Measurements from ENCODE around the gene OR52I2. TPM values are rescaled to one million over a fixed set of nuclear protein-coding genes. Genes with fewer than 3 reads are reported as not detected.

OR52I2 gene
- total RNA-seq, 2 experiments from 2014 or later = not detected

Other genes starting within 250 kb of the OR52I2 start
- gene OR52B4, start 213.4 kb upstream of the OR52I2 start, total RNA-seq = not detected
- 10 to 100 TPM; 39.2 to 40.3 TPM for gene TRIM21, start 188.0 kb upstream of the OR52I2 start, total RNA-seq
- gene OR52K2, start 132.4 kb upstream of the OR52I2 start, total RNA-seq = not detected
- gene OR52K1, start 99.1 kb upstream of the OR52I2 start, total RNA-seq = not detected
- gene OR52M1, start 36.6 kb upstream of the OR52I2 start, total RNA-seq = not detected
- not detected for gene OR52I1, start 12.3 kb downstream of the OR52I2 start, total RNA-seq
- gene TRIM68, start 26.5 kb downstream of the OR52I2 start, total RNA-seq = 1 to 10 TPM; 8.7 to 9.2 TPM
- gene OR51D1, start 55.7 kb downstream of the OR52I2 start, total RNA-seq = not detected
- gene OR51E1, start 62.2 kb downstream of the OR52I2 start, total RNA-seq = not detected
- gene OR51E2, start 116.1 kb downstream of the OR52I2 start, total RNA-seq = not detected
- not detected for gene MMP26, start 123.0 kb downstream of the OR52I2 start, total RNA-seq
- gene OR51F1, start 188.2 kb downstream of the OR52I2 start, total RNA-seq = not detected
- gene OR52R1, start 222.6 kb downstream of the OR52I2 start, total RNA-seq = not detected
- gene OR51F2, start 239.6 kb downstream of the OR52I2 start, total RNA-seq = not detected